H1 (cell line): ENCODE data around the gene MRRF.

Experiments
- POLR2A ChIP-seq, 2 experiments: IDR thresholded peaks; 1 replicate in 1 of 2; 2 replicates in 1 of 2; pipeline ENCODE4 v1.6.1; 2011; ENCODE audit warnings: low read depth in 2 of 2, low read length in 2 of 2, mild to moderate bottlenecking in 2 of 2; ENCODE audit errors: control extremely low read depth in 1 of 2
- POLR2AphosphoS5 ChIP-seq: IDR thresholded peaks from 2 replicates; pipeline ENCODE4 v1.6.1; 2011; ENCODE audit warnings: low read depth, low read length
- RAD21 ChIP-seq, 2 experiments: IDR thresholded peaks in 1 of 2; conservative IDR thresholded peaks in 1 of 2; 2 replicates each; pipeline ENCODE4 v1.6.1; 2011; ENCODE audit warnings: low read depth in 2 of 2, low read length in 2 of 2, improper control_type of control experiment in 1 of 2, inconsistent platforms in 1 of 2, mild to moderate bottlenecking in 1 of 2, moderate library complexity in 1 of 2
- SP1 ChIP-seq: IDR thresholded peaks from 2 replicates; pipeline ENCODE4 v1.6.1; 2011; ENCODE audit warnings: low read depth, low read length

- TF ChIP-seq POLR2A (IDR thresholded peaks at IDR 0.05; ENCODE audit: control extremely low read depth in 1 of 2, low read depth in 2 of 2, low read length in 2 of 2) (no peak), SP1 (no peak), POLR2AphosphoS5 (no peak), RAD21 (IDR thresholded peaks at IDR 0.05 in 1 of 2, conservative IDR thresholded peaks at IDR 0.05 in 1 of 2; ENCODE audit: low read depth in 2 of 2, low read length in 2 of 2) (no peak)
These were observed 37.1 kb upstream of the MRRF start for GRCh38 chr9:122227575-122227900.
